ES-I3 (cell line): ENCODE data around the gene NRN1.
"Not testable (repeated sequence)": the region's sequence is repeated elsewhere in the genome, so short reads cannot be mapped to it uniquely, and the experiment has no call there.

ENCODE experiments used
- H3K36me3 ChIP-seq: 2 replicates; pipeline ENCODE4 v1.6.1; 2013; ENCODE audit warnings: mild to moderate bottlenecking, low read length, control low read depth, moderate library complexity; ENCODE audit not compliant: insufficient read depth
- H3K4me1 ChIP-seq: 2 replicates; pipeline ENCODE4 v1.6.1; 2013; ENCODE audit warnings: mild to moderate bottlenecking, control low read depth, low read length; ENCODE audit not compliant: insufficient read depth
- H3K9ac ChIP-seq: 2 replicates; pipeline ENCODE4 v1.6.1; 2013; ENCODE audit warnings: low read depth, mild to moderate bottlenecking, low read length, moderate library complexity
- H3K9me3 ChIP-seq: 2 replicates; pipeline ENCODE4 v1.6.1; 2013; ENCODE audit warnings: mild to moderate bottlenecking, low read length, moderate library complexity; ENCODE audit not compliant: control insufficient read depth, insufficient read depth

The NRN1 gene, protein sequence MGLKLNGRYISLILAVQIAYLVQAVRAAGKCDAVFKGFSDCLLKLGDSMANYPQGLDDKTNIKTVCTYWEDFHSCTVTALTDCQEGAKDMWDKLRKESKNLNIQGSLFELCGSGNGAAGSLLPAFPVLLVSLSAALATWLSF

DNA sequence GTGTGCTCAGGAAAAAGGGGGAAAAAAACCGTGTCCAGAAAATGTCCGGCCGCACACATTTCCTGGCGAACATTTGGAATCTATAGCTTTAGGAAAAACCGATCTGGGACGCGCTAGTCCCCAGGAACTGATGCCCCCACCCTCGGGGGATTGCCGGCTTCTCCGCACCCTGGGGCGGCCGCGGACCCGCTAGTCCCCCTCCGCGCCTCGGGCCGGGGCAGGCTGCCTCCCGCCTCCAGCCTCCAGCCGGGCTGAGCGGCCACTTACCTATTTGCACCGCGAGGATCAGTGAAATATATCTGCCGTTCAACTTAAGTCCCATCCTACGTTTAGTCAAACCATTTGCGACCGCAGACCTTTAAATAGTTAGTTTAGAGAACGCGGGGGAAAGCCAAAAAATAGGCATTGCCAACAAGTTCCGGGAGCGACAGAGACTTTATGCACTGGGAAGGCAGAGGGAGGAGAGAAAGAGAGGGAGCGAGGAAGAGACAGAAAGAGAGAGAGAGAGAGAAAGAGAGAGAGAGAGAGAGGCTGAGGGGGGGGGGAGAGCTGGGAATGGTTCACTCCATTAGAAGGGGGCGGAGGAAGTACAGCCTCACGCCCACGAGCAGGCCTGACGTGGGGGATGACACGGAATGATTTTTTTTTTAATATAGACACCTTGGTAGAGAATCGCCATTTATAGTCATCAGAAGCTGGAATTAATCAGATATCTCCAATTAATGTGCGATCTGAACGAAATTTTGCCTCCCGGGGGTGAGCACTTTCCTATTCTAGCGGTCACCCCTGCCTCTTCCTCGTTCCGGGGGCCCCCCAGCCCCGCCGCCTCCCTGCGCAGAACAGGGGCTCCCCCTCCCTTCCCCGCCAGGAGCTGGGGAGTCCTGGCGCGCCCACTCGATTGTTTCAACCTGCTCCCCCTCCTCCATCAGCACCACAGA lies at the start of gene NRN1:
NRN1 (minus strand) TSS at position 498 of the 938 bp plus-strand sequence; CDS start at position 322, 176 bp downstream.
- peaks cover 12% of the 10 kb centered on the region for H3K4me1 ChIP-seq
- H3K36me3 ChIP-seq, result no peaks in the 10 kb centered on the region
- no peaks in the 10 kb centered on the region for H3K9me3 ChIP-seq
- H3K9ac ChIP-seq, result peak within 1 kb of the TSS; percentile 82; the same call in 1 of the 2 replicates

DNA sequence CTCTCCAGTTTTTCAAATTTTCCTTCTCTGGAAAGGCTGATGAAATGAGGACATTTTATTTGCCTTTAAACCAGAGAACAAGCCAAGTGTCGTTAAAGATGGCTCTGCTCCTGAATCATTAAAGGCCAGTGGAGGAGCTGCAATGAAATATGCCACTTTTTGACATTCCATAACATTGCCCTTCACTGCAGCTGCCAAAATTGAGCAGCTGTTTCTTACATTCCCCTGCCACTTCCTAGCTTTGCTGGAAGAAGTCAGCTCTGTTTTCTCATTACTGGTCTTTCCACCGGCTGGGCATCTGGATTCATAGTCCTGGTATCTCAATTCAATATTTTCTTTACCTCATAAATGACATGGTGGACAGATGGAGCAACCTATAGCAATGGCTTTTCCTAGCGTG lies 45.5 kb upstream of the NRN1 start:
- no peaks in the 10 kb centered on the region for H3K36me3 ChIP-seq
- H3K9me3 ChIP-seq, result no peaks in the 10 kb centered on the region
- no peaks in the 10 kb centered on the region for H3K4me1 ChIP-seq
- no peak overlapping the region for H3K9ac ChIP-seq

DNA sequence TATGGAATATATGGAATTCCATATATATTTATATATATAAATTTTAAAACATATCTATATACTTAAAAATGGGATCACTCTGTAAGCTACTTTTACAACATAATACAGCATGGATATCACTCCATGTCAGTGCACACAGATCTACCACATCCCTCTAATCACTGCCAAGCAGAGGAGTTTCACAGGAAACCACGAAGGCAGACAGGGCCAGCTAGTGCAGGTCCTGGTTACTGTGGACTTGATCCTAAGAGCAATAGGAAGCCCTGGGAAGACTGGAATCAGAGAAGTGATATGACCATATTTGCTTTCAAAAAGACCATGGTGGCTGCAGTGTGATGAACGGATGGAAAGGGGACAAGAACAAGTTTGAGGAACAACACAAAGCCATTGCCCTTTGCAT lies 40.0 kb upstream of the NRN1 start:
- Histone ChIP-seq H3K36me3 (no peaks in the 10 kb centered on the region; the same call in 1 of the 2 replicates), H3K9me3 (no peaks in the 10 kb centered on the region; the same call in 1 of the 2 replicates), H3K9ac (no peak overlapping the region), H3K4me1 (no peaks in the 10 kb centered on the region)

DNA sequence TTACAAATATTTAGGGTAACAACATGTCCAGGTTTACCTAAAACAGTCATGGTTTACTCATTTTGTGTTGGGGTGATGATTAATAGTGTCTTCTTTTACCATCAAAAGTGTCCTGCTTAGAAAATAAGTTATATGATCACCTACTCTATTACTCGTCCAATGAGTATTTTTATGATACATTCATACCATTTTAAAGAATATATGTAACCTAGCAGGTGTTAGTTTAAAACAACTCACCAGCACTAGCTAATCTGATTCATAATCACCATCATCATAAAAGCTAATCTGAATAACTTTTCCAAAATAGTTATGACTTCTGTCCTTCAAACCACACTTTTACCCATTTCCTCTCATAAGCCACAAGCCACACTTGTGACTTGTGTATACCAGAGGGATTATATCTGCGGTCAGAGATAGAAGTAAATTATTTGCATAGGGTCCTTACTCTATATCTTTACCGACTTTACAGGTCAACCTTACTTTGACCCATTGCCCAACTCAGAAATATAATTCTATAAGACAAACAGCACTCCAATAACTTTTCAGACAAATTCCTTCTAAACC lies 33.3 kb upstream of the NRN1 start:
- Histone ChIP-seq H3K9me3 (no peaks in the 10 kb centered on the region), H3K9ac (no peak overlapping the region), H3K4me1 (no peaks in the 10 kb centered on the region), H3K36me3 (no peaks in the 10 kb centered on the region; the same call in 1 of the 2 replicates)

DNA sequence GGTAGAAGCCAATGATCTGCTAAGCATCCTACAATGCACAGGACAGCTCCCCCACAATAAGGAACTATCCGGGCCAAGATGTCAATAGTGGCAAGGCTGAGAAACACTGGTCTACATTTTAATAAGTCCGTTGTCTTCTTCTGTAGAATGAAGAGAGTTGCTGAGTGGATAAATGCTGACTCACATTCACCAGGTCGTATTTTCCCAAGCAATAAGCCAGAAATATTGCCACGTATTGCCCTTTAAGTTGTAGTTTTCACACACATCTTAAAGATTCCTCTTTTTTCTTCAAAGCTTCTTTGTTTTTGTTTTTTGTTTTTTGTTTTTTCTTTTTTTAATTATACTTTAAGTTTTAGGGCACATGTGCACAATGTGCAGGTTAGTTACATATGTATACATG lies 30.5 kb upstream of the NRN1 start:
- H3K4me1 ChIP-seq, result no peaks in the 10 kb centered on the region; the same call in 1 of the 2 replicates
- no peaks in the 10 kb centered on the region for H3K9me3 ChIP-seq
- H3K9ac ChIP-seq, result no peak overlapping the region
- H3K36me3 ChIP-seq, result no peaks in the 10 kb centered on the region

DNA sequence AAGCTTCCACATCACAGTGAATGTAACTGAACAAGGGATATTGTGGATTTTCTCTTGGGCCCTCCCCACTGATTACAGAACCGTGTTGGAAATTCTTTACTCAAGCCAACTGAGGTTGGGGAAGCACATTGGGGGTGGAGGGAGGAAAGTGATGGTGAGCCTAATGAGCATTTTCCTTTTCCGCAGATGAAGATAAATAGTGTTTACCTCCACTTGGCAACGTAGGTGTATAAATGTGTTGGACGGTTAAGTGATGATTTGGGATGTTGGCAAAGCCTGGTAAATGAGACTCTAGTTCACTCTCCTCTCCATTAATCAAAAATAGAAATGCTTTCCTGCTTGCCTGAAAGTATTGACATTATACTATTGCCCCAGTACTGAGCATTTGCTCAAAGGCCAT lies 27.1 kb upstream of the NRN1 start:
- no peak overlapping the region; the same call in 1 of the 2 replicates for H3K9ac ChIP-seq
- no peaks in the 10 kb centered on the region for H3K36me3 ChIP-seq
- H3K9me3 ChIP-seq, result no peaks in the 10 kb centered on the region
- H3K4me1 ChIP-seq, result no peaks in the 10 kb centered on the region; the same call in 1 of the 2 replicates

DNA sequence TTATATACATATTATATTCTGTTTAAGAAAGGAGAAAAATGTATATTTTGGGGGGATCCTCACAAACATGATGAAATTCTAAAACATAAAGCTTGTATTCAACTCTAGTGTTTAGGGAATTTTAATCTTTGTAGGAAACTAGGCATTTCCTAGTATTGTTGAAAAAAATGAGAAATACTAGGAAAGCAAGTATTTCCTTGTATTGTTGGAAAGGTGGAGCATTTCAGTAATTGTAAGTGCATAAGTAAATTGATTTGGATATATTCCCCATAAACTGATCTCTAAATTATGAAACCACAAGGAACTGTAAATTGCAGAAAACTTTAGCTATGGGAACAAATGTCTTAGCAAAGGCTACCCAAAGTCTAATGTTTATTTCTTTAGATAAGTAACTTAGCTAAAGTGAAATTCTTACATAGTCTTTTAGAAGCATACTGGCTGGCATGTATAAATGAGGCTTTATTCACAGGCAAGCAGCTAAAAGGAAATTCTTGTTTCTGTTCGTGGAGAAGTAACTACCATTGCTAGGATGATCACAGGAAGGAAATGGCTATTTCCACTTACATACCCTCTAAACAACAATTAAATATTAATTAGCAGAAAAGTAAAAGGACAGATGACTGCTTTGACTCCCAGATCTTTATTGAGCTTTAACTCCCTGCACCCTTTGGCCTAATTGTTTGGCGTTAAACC lies 19.9 kb upstream of the NRN1 start:
- Histone ChIP-seq H3K4me1 (no peaks in the 10 kb centered on the region), H3K36me3 (no peaks in the 10 kb centered on the region), H3K9ac (no peak overlapping the region), H3K9me3 (no peaks in the 10 kb centered on the region)

DNA sequence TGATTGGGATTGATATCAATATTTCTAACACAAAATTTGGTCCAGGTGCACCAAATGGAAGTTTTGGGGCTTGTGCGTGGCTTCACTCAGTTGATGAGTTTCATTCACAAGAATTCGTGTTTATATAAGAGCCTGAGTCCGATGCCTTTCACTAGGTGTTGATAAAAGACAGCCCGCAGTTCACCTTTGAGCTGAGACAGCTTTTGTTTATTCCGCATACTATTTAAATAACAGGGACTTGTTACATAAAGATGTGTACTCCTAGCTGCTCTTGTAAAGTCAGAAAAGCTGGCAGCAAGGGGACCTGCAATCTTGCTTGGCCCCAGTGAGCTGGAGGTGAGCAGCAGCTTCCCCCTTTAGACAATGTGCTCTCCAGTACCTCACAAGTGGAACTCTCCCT lies 19.0 kb upstream of the NRN1 start:
- Histone ChIP-seq H3K36me3 (no peaks in the 10 kb centered on the region), H3K4me1 (no peaks in the 10 kb centered on the region), H3K9ac (no peak overlapping the region), H3K9me3 (no peaks in the 10 kb centered on the region)

DNA sequence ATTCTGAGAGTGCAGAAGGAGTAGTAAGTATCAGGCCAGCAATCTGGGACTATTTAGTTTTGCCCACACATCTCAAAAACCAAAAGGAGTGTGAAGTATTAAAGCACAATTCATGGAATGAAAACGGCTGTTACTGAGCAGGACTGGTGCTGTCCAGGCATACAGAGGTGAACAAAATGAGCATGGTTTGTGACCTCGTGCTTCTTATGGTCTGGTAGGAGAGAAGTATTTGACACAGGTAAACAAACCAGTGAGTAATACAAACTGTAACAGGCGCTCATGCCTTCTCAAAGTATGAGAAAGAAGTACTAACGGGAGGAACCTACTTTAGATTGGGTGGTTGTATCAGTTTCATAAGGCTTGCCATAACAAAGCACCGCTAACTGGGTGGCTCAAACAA lies 17.5 kb upstream of the NRN1 start:
- Histone ChIP-seq H3K9me3 (no peaks in the 10 kb centered on the region), H3K36me3 (no peaks in the 10 kb centered on the region), H3K9ac (no peak overlapping the region), H3K4me1 (no peaks in the 10 kb centered on the region)

DNA sequence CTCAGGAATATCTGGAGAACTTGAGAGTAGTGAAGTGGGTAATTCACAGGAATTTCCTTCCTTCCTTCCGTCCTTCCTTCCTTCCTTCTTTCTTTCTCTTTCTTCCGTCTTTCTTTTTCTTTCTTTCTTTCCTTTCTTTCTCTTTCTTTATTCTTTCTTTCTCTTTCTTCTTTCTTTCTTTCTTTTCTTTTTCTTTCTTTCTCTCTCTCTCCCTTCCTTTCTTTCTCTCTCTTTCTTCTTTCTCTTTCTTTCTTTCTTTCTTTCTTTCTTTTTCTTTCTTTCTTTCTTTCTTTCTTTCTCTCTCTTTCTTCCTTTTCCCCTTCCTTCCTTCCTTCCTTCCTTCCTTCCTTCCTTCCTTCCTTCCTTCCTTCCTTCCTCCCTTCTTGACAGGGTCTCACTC lies 16.1 kb upstream of the NRN1 start:
- not testable (repeated sequence) for H3K9me3 ChIP-seq, H3K9ac ChIP-seq, H3K4me1 ChIP-seq, H3K36me3 ChIP-seq

DNA sequence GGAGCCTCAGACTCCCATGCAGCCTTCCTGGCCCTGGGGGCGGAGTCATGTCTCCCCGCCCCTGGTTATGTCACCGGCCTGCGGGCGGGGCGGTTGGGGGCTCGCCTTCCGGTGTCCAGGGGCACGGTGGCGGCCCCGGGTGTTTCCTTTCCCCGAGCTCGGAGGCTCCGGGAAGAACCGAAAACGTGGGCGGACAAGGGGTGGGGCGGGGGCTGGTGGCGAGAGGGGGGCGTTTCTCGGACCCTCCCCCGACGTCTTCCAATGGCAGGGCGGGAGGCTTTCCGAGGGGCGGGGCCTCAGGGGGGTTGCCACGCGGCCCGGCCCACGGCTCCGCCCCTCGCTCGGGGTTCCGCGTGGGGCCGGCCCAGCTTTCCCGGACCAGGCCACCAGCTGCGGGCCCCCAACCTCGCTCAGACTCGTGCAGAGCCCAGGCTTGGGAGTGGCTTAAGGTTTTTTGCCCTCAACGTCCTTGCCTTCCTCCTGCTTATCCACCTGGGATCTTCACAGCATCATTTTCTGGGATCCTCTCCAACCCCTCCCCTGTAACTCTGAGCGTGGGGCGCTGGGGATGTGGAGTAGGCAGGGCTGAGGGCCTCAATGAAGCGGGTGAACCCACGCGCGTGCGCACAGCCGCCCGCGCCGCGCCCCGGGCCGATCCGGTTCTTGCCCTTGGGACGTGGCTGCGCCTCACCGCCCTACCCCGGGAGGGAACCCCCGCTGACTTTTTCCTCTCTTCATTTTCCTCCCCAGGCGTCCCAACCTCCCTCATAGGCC lies 2.1 kb upstream of the NRN1 start:
- H3K9ac ChIP-seq, result peak overlapping the region; percentile 82
- H3K4me1 ChIP-seq, result peaks cover 11% of the 10 kb centered on the region; the same call in 1 of the 2 replicates
- no peaks in the 10 kb centered on the region for H3K9me3 ChIP-seq
- H3K36me3 ChIP-seq, result no peaks in the 10 kb centered on the region

DNA sequence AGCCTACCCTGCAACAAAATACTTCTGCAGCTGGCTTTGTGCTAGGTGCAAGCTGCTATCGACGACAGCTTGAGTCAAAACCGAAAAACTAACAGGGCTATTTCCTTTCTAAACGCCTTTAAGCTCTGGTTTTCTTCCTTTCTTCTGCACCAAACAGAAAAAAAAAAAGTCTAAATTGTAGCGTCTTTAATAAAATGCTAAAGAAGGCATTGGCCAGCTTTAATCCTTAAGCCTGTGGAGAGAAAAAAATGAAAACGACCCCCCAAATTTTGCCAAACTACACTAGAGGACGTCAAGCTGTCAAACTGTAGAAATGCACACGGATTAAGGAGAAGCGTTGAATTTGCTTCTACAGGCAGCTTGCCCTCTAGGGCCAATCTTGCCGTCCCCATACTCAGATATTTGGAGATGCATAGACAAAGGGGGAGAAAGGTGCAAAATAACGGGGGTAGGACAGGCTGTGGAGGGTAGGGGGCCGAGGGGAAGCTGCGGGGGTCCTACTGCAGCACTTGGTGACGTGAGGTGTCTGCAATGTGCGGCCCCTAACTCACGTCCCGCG lies 1.4 kb upstream of the NRN1 start:
- H3K9ac ChIP-seq, result peak overlapping the region; percentile 82; the same call in 1 of the 2 replicates
- H3K36me3 ChIP-seq, result no peaks in the 10 kb centered on the region
- no peaks in the 10 kb centered on the region for H3K9me3 ChIP-seq
- peaks cover 11% of the 10 kb centered on the region; the same call in 1 of the 2 replicates for H3K4me1 ChIP-seq

DNA sequence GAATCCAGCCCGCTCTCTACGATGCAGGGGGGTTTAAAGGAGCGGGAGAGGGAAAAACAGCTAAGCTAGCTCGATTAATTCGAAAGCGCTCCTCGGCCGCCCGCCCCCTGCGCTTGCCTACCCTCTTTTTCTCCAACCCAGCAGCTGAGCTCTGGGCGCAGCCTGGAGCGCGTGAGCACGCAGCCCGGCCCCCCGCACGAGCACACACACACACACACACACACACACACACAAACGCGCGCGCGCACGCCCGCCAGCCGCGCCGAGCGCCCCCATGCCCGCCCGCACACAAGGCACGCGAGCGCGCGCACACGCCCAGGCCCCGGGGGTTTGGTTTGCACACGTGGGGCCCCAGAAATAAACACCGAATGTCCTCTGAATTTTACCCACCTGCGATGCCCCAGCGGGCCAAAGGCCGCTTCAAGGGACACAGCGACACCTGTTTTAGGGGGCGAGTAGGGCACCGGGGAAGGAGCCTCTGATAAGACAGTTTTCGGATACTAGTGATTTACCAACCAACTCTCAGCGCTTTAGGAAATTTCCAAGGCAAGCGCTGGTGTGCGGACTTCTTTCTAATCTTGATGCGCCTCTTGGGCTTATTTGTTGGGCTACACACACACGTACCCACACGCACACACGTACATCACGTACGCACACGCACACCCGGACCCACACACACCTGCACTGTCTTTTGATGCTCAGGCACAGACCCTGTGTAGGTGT lies 802 bp upstream of the NRN1 start:
- Histone ChIP-seq H3K4me1 (peaks cover 11% of the 10 kb centered on the region; the same call in 1 of the 2 replicates), H3K9ac (peak overlapping the region; percentile 82; the same call in 1 of the 2 replicates), H3K36me3 (no peaks in the 10 kb centered on the region), H3K9me3 (no peaks in the 10 kb centered on the region)
